Right kidney (tissue), 1 donor: ENCODE results near the gene GNA15.

Source experiments
- DNase-seq: peaks from one replicate; pipeline ENCODE4 v3.0.0-alpha.2; 2016

Gene GNA15

GRCh38 chr19:3106509-3107141, 29.2 kb upstream of the GNA15 start:
- no peak for DNase-seq

- DNase-seq = no peak
These were observed 28.2 kb upstream of the GNA15 start for GRCh38 chr19:3107658-3108057.

- DNase-seq = no peak
These were observed 27.1 kb upstream of the GNA15 start for GRCh38 chr19:3108775-3109174.

- no peak for DNase-seq
These were observed 26.3 kb upstream of the GNA15 start for GRCh38 chr19:3109491-3109890.

- no peak for DNase-seq
These were observed 25.6 kb upstream of the GNA15 start for GRCh38 chr19:3110126-3110825.

- no peak for DNase-seq
These were observed 24.1 kb upstream of the GNA15 start for GRCh38 chr19:3111586-3112247.

- DNase-seq = no peak
These were observed 23.3 kb upstream of the GNA15 start for GRCh38 chr19:3112375-3113099.

- DNase-seq = no peak
These were observed 22.5 kb upstream of the GNA15 start for GRCh38 chr19:3113100-3114017.

- no peak for DNase-seq
These were observed 21.7 kb upstream of the GNA15 start for GRCh38 chr19:3114018-3114726.

- DNase-seq = no peak
These were observed 21.0 kb upstream of the GNA15 start for GRCh38 chr19:3114811-3115210.

- DNase-seq = no peak
These were observed 20.4 kb upstream of the GNA15 start for GRCh38 chr19:3115411-3115810.

GRCh38 chr19:3115916-3116602, 19.8 kb upstream of the GNA15 start:
- no peak for DNase-seq

GRCh38 chr19:3116621-3117020, 19.2 kb upstream of the GNA15 start:
- DNase-seq = no peak

- no peak for DNase-seq
These were observed 18.1 kb upstream of the GNA15 start for GRCh38 chr19:3117716-3118115.

GRCh38 chr19:3118232-3119070, 17.4 kb upstream of the GNA15 start:
- DNase-seq = no peak

- no peak for DNase-seq
These were observed 16.7 kb upstream of the GNA15 start for GRCh38 chr19:3119071-3119595.

- DNase-seq = no peak
These were observed 16.0 kb upstream of the GNA15 start for GRCh38 chr19:3119693-3120380.

GRCh38 chr19:3120611-3121276, 15.1 kb upstream of the GNA15 start:
- no peak for DNase-seq
